Astrocyte (in vitro differentiated cells and primary cell): ENCODE measurements around the gene TSC22D1.

Experiments
- CTCF ChIP-seq: IDR thresholded peaks from 2 replicates; pipeline ENCODE4 v1.5.1; 2011; ENCODE audit warnings: low read depth, mild to moderate bottlenecking, inconsistent platforms, low read length, moderate library complexity; ENCODE audit not compliant: insufficient read depth
- EZH2 ChIP-seq: IDR thresholded peaks from 2 replicates; pipeline ENCODE4 v1.6.1; 2012; ENCODE audit warnings: mild to moderate bottlenecking, low read length, inconsistent platforms; ENCODE audit not compliant: insufficient read depth

- TF ChIP-seq CTCF (no peak), EZH2 (no peak)
These were observed 123.1 kb downstream of the TSC22D1 start for GRCh38 chr13:44453069-44453468.
